ENCODE results near the gene SERTM2.
A peak's percentile ranks its signal among the peaks of the same experiment; 100 is the strongest.

SERTM2 gene

GRCh38 chrX:111561851-111562250 is 50.4 kb downstream of the SERTM2 start:
- no peak for DNase-seq

GRCh38 chrX:111567542-111568255 is 56.3 kb downstream of the SERTM2 start:
- DNase-seq = no peak

- peak; percentile 1 for DNase-seq
Observed at GRCh38 chrX:111568354-111568753, 56.9 kb downstream of the SERTM2 start.

- no peak for DNase-seq
Observed at GRCh38 chrX:111568817-111569216, 57.4 kb downstream of the SERTM2 start.
